ENCODE results near the gene ATP8A2. TPM values are rescaled to one million over a fixed set of nuclear protein-coding genes. Genes with fewer than 3 reads are reported as not detected.

The ATP8A2 gene
- total RNA-seq, 1 experiment from 2014 or later = 0.26 TPM

GRCh38 chr13:26010487-26011207 lies 638.9 kb downstream of the ATP8A2 start:
- Mint-ChIP-seq H3K27me3 (ENCODE audit: insufficient read depth, unreplicated experiment) (no peaks in the 10 kb centered on the region), H3K4me1 (ENCODE audit: insufficient read depth, unreplicated experiment) (peaks cover 8% of the 10 kb centered on the region), H3K36me3 (ENCODE audit: insufficient read depth, unreplicated experiment) (no peaks in the 10 kb centered on the region), H3K4me3 (ENCODE audit: unreplicated experiment) (no peak overlapping the region), H3K9me3 (ENCODE audit: unreplicated experiment) (peaks cover under 1% of the 10 kb centered on the region), H3K27ac (ENCODE audit: low read depth, unreplicated experiment) (no peak overlapping the region)
- no peak for DNase-seq (ENCODE audit: unreplicated experiment)
- no peak for TF ChIP-seq CTCF (IDR thresholded peaks at IDR 0.05; ENCODE audit: unreplicated experiment)
- POLR2A ChIA-PET = no interaction called here
- CTCF ChIA-PET = interaction anchor here (0.6 kb wide), 2 partner anchors 16 to 160 kb away, joined by 3 read pairs; no protein-coding TSS in a partner anchor
- intact Hi-C loops (cut with micrococcal nuclease) = no loop called here
- BruUV-seq (replicated peaks) = no TSS peak

GRCh38 chr13:26011208-26011573 lies 639.4 kb downstream of the ATP8A2 start:
- ChIA-PET POLR2A (interaction anchor here (1.3 kb wide), 1 partner anchor 17 kb away, joined by 4 read pairs; no protein-coding TSS in a partner anchor), CTCF (no interaction called here)
- no peaks in the 10 kb centered on the region for H3K27me3 Mint-ChIP-seq (ENCODE audit: insufficient read depth, unreplicated experiment)
- no peak overlapping the region for H3K4me3 Mint-ChIP-seq (ENCODE audit: unreplicated experiment)
- intact Hi-C loops (cut with micrococcal nuclease) = no loop called here
- no TSS peak for BruUV-seq (replicated peaks)
- no peak for DNase-seq (ENCODE audit: unreplicated experiment)
- no peak overlapping the region for H3K27ac Mint-ChIP-seq (ENCODE audit: low read depth, unreplicated experiment)
- TF ChIP-seq CTCF (IDR thresholded peaks at IDR 0.05; ENCODE audit: unreplicated experiment) = no peak
- no peaks in the 10 kb centered on the region for H3K36me3 Mint-ChIP-seq (ENCODE audit: insufficient read depth, unreplicated experiment)
- H3K4me1 Mint-ChIP-seq (ENCODE audit: insufficient read depth, unreplicated experiment) = peaks cover 8% of the 10 kb centered on the region
- H3K9me3 Mint-ChIP-seq (ENCODE audit: unreplicated experiment) = no peaks in the 10 kb centered on the region

GRCh38 chr13:26011996-26012821 lies 640.4 kb downstream of the ATP8A2 start:
- intact Hi-C loops (cut with micrococcal nuclease) = no loop called here
- Mint-ChIP-seq H3K36me3 (ENCODE audit: insufficient read depth, unreplicated experiment) (no peaks in the 10 kb centered on the region), H3K4me1 (ENCODE audit: insufficient read depth, unreplicated experiment) (peaks cover 8% of the 10 kb centered on the region), H3K27ac (ENCODE audit: low read depth, unreplicated experiment) (no peak overlapping the region), H3K27me3 (ENCODE audit: insufficient read depth, unreplicated experiment) (no peaks in the 10 kb centered on the region), H3K4me3 (ENCODE audit: unreplicated experiment) (no peak overlapping the region), H3K9me3 (ENCODE audit: unreplicated experiment) (no peaks in the 10 kb centered on the region)
- TF ChIP-seq CTCF (IDR thresholded peaks at IDR 0.05; ENCODE audit: unreplicated experiment) = no peak
- DNase-seq (ENCODE audit: unreplicated experiment) = no peak
- no TSS peak for BruUV-seq (replicated peaks)
- ChIA-PET CTCF (no interaction called here), POLR2A (interaction anchor here (1.3 kb wide), 1 partner anchor 18 kb away, joined by 4 read pairs; no protein-coding TSS in a partner anchor)

GRCh38 chr13:26012995-26013394 lies 641.2 kb downstream of the ATP8A2 start:
- Mint-ChIP-seq H3K27me3 (ENCODE audit: insufficient read depth, unreplicated experiment) (no peaks in the 10 kb centered on the region), H3K27ac (ENCODE audit: low read depth, unreplicated experiment) (no peak overlapping the region), H3K9me3 (ENCODE audit: unreplicated experiment) (no peaks in the 10 kb centered on the region), H3K4me1 (ENCODE audit: insufficient read depth, unreplicated experiment) (peaks cover 3% of the 10 kb centered on the region), H3K36me3 (ENCODE audit: insufficient read depth, unreplicated experiment) (no peaks in the 10 kb centered on the region), H3K4me3 (ENCODE audit: unreplicated experiment) (no peak overlapping the region)
- TF ChIP-seq CTCF (IDR thresholded peaks at IDR 0.05; ENCODE audit: unreplicated experiment) = no peak
- POLR2A ChIA-PET = no interaction called here
- DNase-seq (ENCODE audit: unreplicated experiment) = no peak
- no TSS peak for BruUV-seq (replicated peaks)
- CTCF ChIA-PET = interaction anchor here (0.6 kb wide), 1 partner anchor 14 kb away, joined by 3 read pairs; no protein-coding TSS in a partner anchor
- intact Hi-C loops (cut with micrococcal nuclease) = no loop called here

Measured in MCF 10A (cell line).